Progenitor cell of endocrine pancreas (in vitro differentiated cells): ENCODE data around the gene MSN. TPM values are rescaled to one million over a fixed set of nuclear protein-coding genes. Genes with fewer than 3 reads are reported as not detected.

Experiments used
- DNase-seq: peaks from one replicate; pipeline ENCODE4 v3.0.0; 2021; ENCODE audit warnings: low spot score; ENCODE audit not compliant: unreplicated experiment
- H3K27ac Mint-ChIP-seq: 2 replicates; pipeline ENCODE4 v1.8.0; 2021; ENCODE audit warnings: mild to moderate bottlenecking, moderate library complexity, mixed read lengths
- H3K27me3 Mint-ChIP-seq: 2 replicates; pipeline ENCODE4 v1.8.0; 2021; ENCODE audit warnings: mixed read lengths
- H3K36me3 Mint-ChIP-seq: 2 replicates; pipeline ENCODE4 v1.8.0; 2022; ENCODE audit warnings: mixed read lengths; ENCODE audit not compliant: insufficient read depth
- H3K4me1 Mint-ChIP-seq: 2 replicates; pipeline ENCODE4 v1.8.0; 2021; ENCODE audit warnings: low read depth, mixed read lengths
- H3K4me3 Mint-ChIP-seq: 2 replicates; pipeline ENCODE4 v1.8.0; 2021; ENCODE audit warnings: low read depth, mild to moderate bottlenecking, moderate library complexity, mixed read lengths
- H3K9me3 Mint-ChIP-seq: 2 replicates; pipeline ENCODE4 v1.8.0; 2021; ENCODE audit warnings: low read depth, mixed read lengths
- CTCF ChIP-seq: fragments of 200-600 bp; sonication (generic); IDR thresholded peaks from one replicate; pipeline ENCODE4 v1.5.0; 2021; ENCODE audit warnings: antibody characterized with exemption, mild to moderate bottlenecking; ENCODE audit not compliant: unreplicated experiment
- total RNA-seq: library from RNA; stranded (reverse); gene quantifications from 2 replicates; pipeline ENCODE4 v1.2.1, GENCODE V29; 2021

Gene MSN
- total RNA-seq, 1 donor from 2014 or later, result 28.8 TPM

DNA sequence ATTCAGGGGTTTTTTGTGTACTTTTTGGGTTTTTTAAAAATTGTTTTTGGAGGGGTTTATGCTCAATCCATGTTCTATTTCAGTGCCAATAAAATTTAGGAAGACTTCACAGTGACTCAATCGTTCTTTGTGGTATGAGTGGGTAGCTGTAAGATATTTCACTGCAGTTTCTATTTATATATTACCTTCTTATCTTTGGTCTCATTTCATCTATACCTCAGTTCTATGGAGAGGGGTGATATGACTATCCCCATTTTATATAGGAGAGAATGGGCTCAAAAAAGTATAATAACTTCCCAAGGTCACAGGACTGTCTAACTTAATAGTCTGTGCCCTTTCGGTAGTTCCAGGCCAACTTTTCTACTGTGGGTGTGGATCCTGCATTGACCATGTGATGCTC lies 74.4 kb downstream of the MSN start:
- H3K36me3 Mint-ChIP-seq, result peaks cover 2% of the 10 kb centered on the region
- H3K4me1 Mint-ChIP-seq, result no peaks in the 10 kb centered on the region

DNA sequence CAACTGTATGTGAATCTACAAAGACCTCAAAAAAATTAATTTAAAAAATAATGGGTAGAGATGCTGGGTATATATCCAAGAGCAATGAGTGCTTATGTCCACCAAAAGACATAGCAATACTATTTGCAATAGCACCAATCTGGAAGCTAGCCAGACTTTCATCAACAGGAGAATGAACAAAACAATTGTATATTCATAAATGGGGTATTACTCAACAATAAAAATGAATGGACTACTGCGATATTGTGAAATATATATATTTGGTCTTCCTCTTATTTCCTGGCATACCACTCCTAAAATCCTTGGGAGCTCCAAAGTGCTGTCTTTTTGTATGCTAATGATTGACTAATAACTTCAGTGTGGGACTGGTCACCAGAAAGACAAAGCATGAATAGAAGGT lies 77.5 kb downstream of the MSN start:
- H3K27ac Mint-ChIP-seq, result no peak overlapping the region
- H3K4me1 Mint-ChIP-seq, result no peaks in the 10 kb centered on the region
- H3K27me3 Mint-ChIP-seq, result no peaks in the 10 kb centered on the region
- TF ChIP-seq CTCF, result no peak
- peaks cover 2% of the 10 kb centered on the region for H3K36me3 Mint-ChIP-seq
- no peak for DNase-seq
- H3K9me3 Mint-ChIP-seq, result peaks cover 10% of the 10 kb centered on the region
- no peak overlapping the region for H3K4me3 Mint-ChIP-seq

More for the DNA sequence above, 74.4 kb downstream of the MSN start:
- Mint-ChIP-seq H3K9me3 (peaks cover 12% of the 10 kb centered on the region), H3K27ac (no peak overlapping the region), H3K27me3 (no peaks in the 10 kb centered on the region), H3K4me3 (no peak overlapping the region)
- no peak for DNase-seq
- TF ChIP-seq CTCF, result no peak

DNA sequence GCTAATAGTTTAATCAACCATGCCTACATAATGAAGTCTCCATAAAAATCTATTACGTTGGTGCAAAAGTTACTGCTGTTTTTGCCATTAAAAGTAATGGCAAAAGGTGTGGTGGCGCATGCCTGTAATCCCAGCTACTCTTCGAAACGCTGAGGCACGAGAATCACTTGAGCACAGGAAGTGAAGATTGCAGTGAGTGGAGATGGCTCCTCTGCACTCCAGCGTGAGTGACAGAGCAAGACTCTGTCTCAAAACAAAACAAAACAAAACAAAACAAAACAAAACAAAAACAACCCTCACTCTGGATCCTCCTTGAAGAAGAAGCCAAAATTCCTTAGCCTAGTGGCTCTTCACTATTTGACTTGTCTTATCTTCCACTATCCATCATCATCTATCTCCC lies 78.0 kb downstream of the MSN start:
- Mint-ChIP-seq H3K27ac (no peak overlapping the region), H3K9me3 (peaks cover 10% of the 10 kb centered on the region), H3K4me3 (no peak overlapping the region), H3K4me1 (no peaks in the 10 kb centered on the region), H3K36me3 (peaks cover 2% of the 10 kb centered on the region), H3K27me3 (no peaks in the 10 kb centered on the region)
- DNase-seq, result no peak
- TF ChIP-seq CTCF, result no peak

- no peak for DNase-seq
- Mint-ChIP-seq H3K27me3 (no peaks in the 10 kb centered on the region), H3K4me1 (no peaks in the 10 kb centered on the region), H3K4me3 (no peak overlapping the region), H3K27ac (no peak overlapping the region), H3K9me3 (peaks cover 13% of the 10 kb centered on the region), H3K36me3 (peaks cover 2% of the 10 kb centered on the region)
- peak; percentile 21 for TF ChIP-seq CTCF
These were observed 78.5 kb downstream of the MSN start for GRCh38 chrX:65745992-65746391.

GRCh38 chrX:65750674-65751469 lies 83.4 kb downstream of the MSN start:
- no peak overlapping the region for H3K27ac Mint-ChIP-seq
- no peaks in the 10 kb centered on the region for H3K27me3 Mint-ChIP-seq
- TF ChIP-seq CTCF, result no peak
- H3K4me3 Mint-ChIP-seq, result no peak overlapping the region
- peaks cover 26% of the 10 kb centered on the region for H3K9me3 Mint-ChIP-seq
- DNase-seq, result no peak
- no peaks in the 10 kb centered on the region for H3K4me1 Mint-ChIP-seq
- no peaks in the 10 kb centered on the region for H3K36me3 Mint-ChIP-seq
